GM23248 (cell line): ENCODE data around the gene UTP4.

Experiments used
- EZH2 ChIP-seq: fragments of 200-600 bp; sonication (generic); IDR thresholded peaks from 2 replicates; pipeline ENCODE4 v1.6.1; 2018; ENCODE audit warnings: antibody characterized with exemption, mild to moderate bottlenecking; ENCODE audit not compliant: insufficient read depth, poor library complexity, severe bottlenecking
- EZH2phosphoT487 ChIP-seq: fragments of 200-600 bp; sonication (generic); IDR thresholded peaks from 2 replicates; pipeline ENCODE4 v1.6.1; 2018; ENCODE audit warnings: antibody characterized with exemption, moderate library complexity, mild to moderate bottlenecking, low read depth; ENCODE audit not compliant: insufficient read depth

- no peak for TF ChIP-seq EZH2
- no peak for TF ChIP-seq EZH2phosphoT487
Observed at GRCh38 chr16:69123910-69124309, 8.5 kb upstream of the UTP4 start.
